CD4-positive, alpha-beta T cell treated with Interleukin-17A for 4 hours (primary cell): ENCODE data around the gene PPIE.
A peak's percentile ranks its signal among the peaks of the same experiment; 100 is the strongest.

Experiments
- DNase-seq: peaks from one replicate; pipeline ENCODE4 v3.0.0-alpha.2; 2020; ENCODE audit warnings: mixed read lengths

The PPIE gene

GRCh38 chr1:39738622-39739366 is at the start of gene PPIE:
Gene PPIE (plus strand): TSS chr1:39738882. CDS start chr1:39738901, 19 bp downstream.
- DNase-seq: peak; percentile 98

GRCh38 chr1:39689214-39689613 is 49.5 kb upstream of the PPIE start:
- no peak for DNase-seq

- DNase-seq: peak; percentile 22
These were observed 49.0 kb upstream of the PPIE start for GRCh38 chr1:39689635-39690034.

- DNase-seq: no peak
These were observed 48.5 kb upstream of the PPIE start for GRCh38 chr1:39690225-39690624.

GRCh38 chr1:39690794-39691382 is 47.8 kb upstream of the PPIE start:
- no peak for DNase-seq

GRCh38 chr1:39691383-39692151 is 47.1 kb upstream of the PPIE start, which contains the start of gene HPCAL4:
Gene HPCAL4 (minus strand): TSS chr1:39691433. CDS start chr1:39684603, 6,830 bp downstream.
- peak; percentile 95 for DNase-seq

GRCh38 chr1:39692152-39693074 is 46.3 kb upstream of the PPIE start:
- DNase-seq: peak; percentile 58

- DNase-seq: peak; percentile 22
These were observed 44.7 kb upstream of the PPIE start for GRCh38 chr1:39694026-39694425.

- no peak for DNase-seq
These were observed 43.7 kb upstream of the PPIE start for GRCh38 chr1:39695016-39695415.

GRCh38 chr1:39696448-39696847 is 42.2 kb upstream of the PPIE start:
- no peak for DNase-seq

GRCh38 chr1:39698568-39698967 is 40.1 kb upstream of the PPIE start:
- no peak for DNase-seq

GRCh38 chr1:39699419-39699818 is 39.3 kb upstream of the PPIE start:
- DNase-seq: no peak

- no peak for DNase-seq
These were observed 38.3 kb upstream of the PPIE start for GRCh38 chr1:39700348-39700747.

- no peak for DNase-seq
These were observed 37.6 kb upstream of the PPIE start for GRCh38 chr1:39701049-39701439.

- DNase-seq: no peak
These were observed 33.9 kb upstream of the PPIE start for GRCh38 chr1:39704757-39705156.

- DNase-seq: no peak
These were observed 31.2 kb upstream of the PPIE start for GRCh38 chr1:39707506-39707905.

GRCh38 chr1:39711104-39711965 is 27.3 kb upstream of the PPIE start:
- no peak for DNase-seq

GRCh38 chr1:39711966-39712340 is 26.7 kb upstream of the PPIE start:
- DNase-seq: no peak

- no peak for DNase-seq
These were observed 25.1 kb upstream of the PPIE start for GRCh38 chr1:39713557-39713956.

GRCh38 chr1:39717809-39718208 is 20.9 kb upstream of the PPIE start:
- no peak for DNase-seq

- no peak for DNase-seq
These were observed 18.3 kb upstream of the PPIE start for GRCh38 chr1:39720094-39720999.
